ENCODE results near the gene KIF26B.
A peak's percentile ranks its signal among the peaks of the same experiment; 100 is the strongest.
"Not testable (repeated sequence)": the region's sequence is repeated elsewhere in the genome, so short reads cannot be mapped to it uniquely, and the experiment has no call there.

KIF26B gene

DNA sequence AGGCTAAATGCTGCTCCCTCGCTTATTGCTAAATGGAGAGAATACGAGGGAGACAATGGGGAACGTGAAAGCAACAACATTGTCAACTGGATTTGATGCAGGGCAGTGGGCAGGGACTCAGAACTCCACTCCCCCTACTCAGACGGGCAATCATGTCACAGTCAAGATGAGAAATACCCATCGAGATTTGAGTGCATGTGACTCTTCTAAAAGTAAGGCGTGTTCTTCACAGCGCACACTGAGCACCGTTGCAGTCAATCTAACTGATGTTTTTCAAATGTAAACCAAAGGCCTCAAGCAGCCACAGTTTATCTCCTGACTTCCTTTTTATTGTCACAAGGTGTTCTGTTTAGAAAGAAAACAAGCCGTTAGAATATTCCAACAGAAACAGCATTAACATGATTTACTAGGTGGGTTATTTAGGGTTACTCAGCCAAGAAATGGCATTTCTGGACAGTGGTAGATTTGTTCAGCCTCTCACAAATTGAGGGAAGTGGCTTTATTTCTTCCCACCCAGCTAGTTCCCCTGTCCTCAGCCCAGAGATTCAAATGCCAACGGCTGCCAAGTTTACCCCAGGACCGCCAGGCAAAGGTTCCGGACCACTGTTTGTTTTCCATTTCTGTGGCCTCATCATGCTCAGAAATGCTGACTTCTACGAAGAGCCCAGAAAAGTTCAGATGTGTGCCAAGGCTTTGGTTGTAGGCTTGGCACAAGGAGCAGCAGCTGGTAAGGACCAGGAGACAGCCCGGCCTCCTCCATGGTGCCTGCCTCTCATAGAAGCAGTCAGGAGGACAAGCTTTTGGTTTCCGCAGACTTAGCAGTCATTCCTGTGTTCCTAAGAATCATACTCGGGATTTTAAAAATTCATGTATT lies 171.4 kb downstream of the KIF26B start:
- DNase-seq: no peak

DNA sequence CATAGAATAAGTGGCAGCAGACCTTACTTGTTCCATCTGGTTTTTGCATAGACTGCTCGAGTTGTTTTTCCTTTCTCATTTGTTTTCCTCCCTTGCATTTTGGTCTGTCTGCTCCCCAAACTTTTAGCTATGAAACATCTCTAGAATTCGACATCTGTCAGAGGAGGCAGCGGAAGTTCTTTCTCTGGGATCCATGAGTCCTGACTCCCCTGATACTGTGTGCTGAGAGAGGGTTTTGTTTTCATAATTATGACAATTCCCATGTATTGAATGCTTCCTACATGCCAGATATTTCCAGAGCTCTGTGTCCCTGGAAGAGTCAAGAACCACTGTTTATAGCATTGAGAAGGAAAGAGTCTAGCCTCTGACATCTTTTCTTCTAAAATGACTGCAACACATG lies 172.6 kb downstream of the KIF26B start:
- no peak for DNase-seq

DNA sequence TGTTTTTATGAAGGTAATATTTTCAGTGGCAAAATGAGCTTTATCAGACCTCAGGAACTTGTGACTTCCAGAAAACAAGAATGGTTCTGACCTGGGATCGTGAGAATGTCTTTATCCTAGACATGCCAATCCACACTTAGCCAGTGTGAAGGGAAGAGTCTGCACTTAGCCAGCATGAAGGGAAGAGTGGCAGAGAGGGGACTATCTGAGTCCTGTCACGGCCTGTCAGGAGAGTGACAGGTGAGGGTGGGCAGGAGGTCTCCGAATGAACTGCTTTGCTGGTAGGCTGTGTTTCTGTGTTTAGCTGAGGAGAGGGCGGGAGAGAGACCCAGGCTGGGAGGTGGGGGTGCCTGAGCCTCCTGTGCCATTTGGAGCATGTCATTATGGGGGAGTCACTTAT lies 173.1 kb downstream of the KIF26B start:
- no peak for DNase-seq

DNA sequence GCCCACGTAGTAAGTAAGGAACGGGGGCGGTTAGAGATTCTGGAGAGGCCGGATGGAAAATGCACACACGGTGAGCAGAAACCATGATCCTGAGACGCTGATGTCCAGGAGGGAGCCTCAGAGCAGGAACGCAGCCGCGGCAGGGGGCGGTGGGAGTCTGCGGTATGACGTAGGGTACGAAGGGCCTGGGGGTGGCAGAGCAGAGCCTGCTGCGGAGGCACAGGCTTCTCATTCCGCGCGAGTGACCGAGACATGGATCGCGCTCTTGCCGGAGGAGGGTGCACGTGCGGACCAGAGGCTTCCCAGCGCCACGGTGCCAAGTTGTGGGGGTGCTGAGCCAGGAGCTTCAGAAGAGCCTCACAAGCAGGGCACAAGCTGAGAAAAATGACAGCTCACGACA lies 176.2 kb downstream of the KIF26B start:
- DNase-seq: no peak

DNA sequence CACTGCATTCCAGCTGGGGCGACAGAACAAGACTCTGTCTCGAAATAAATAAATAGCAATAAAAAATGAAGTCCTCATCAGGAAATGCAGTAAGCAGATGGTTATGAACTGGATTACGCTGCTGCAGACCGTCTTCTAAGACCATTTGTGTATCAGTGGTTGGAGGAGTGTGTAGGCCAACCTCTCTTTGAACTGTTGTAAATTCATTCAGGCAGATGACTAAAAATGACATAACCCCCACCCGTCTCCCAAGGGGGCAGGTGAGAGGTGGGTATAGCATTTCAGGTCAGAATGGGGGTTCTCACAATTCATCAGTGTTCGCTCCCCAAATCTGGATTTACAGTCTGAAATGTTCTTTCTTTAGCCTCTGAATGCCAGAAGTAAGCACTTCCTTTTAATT lies 177.3 kb downstream of the KIF26B start:
- DNase-seq: no peak

DNA sequence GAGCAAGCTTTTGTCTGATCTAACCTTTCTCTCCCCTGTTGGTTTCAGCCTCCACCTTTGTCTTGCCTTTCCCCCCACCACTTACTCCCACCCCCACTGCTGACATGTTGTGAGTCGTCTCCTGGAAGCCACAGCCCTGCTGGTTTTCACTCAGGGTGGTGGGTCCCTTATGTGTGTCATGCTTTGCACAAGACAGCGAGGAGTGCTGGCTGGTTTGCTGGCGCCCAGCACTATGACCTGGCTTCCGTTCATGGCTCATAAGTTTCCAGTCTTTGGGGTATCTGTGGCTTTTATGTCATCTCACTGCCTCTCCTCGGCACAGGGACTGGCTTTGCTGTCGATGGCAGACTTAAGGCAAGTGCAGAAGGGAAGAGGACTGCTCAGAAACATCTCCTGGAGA lies 177.7 kb downstream of the KIF26B start:
- DNase-seq: no peak

DNA sequence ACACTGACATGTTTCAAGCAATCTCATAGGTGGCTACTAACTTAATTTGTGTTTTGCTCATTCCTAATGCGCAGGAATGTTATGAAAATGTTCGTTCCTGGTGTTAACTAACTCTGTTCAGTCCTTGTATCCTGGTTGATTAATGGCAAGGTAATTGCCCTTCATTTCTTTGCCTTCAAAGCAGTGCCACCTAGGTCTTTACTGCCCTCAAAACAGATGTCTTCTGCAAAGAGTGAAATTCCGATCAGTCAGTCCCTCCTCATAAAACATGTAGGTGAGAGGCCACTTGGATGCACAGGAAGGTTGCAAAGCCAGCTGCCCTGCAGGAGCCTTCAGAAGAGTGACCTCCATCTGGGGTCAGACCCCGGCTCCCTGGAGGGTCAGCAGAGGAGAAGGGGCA lies 179.4 kb downstream of the KIF26B start:
- no peak for DNase-seq

DNA sequence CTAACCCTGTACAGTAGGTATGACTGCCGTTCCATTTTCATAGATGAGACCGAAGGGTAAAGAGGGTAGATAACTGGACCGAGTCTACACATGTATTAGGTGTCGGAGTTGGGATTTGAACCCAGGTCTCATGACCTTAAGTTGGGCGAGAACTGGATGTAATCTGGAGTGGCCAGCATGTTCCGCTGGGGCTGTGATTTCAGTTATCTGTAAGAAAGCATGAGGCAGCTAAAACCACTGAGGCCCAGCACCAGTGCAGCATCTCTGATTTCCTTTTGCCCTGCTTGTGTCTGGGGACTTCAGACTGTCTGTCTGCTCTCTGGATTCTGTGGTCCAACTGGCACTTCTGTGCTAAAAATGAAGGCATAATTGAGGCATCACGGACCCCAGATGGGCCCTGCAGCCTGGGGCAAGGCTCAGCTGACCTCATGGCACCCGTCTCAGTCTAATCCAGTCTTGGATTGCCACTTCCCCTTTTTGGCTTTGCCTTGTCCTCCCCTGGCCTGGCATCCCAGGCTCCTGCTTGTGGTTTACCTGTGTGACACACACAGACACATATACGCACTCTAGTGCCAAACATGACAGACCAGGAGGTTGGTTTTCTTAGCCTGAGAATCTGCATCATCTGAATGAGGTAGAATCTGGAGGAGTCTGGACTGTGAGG lies 180.2 kb downstream of the KIF26B start:
- DNase-seq: no peak

DNA sequence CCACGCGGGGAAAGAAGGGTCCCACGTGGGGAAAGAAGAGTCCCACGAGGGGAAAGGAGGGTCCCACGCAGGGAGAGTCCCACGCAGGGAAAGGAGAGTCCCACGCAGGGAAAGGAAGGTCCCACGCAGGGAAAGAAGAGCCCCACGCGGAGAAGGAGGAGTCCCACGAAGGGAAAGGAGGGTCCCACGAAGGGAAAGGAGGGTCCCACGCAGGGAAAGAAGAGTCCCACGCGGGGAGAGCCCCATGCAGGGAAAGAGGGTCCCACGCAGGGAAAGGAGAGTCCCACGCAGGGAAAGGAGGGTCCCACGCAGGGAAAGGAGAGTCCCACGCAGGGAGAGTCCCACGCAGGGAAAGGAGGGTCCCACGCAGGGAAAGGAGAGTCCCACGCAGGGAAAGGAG lies 180.9 kb downstream of the KIF26B start:
- DNase-seq: not testable (repeated sequence)

DNA sequence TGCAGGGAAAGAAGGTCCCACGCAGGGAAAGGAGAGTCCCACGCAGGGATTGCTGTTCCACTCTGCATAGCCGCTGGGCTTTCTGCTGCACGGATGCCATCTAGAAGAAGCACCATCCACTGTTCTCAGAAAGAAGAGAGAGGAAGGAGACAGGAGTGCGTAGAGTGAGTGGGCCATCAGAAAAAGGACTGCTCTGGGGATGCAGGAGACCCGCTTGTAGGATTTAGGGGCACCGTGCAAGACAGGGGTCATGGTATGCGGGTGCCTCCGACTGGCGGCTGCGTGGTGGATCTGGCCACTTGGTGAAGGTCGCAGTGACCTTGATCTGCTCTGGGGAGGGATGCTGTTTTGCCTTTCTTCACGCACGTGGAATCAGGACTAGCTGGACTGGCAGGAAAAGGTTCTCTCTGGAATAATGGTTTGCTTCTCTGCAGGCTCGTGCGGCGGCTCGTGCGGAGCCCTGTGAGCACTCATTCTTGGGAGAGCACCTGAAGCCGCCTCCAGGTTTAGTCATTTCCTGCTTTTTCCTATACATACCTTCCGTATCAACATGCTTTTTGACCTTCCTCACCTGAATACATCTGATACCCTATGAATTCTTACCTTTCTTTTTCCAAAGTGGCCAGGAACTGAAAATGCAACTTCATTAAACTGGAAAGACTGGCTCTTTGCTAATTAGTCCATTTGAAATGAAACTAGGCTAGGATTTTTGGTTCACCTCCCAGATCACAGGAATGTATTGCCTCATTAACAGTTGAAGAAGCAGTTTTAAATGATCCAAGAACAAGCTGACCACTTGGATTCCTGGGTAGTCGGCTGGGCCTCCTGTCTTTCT lies 181.6 kb downstream of the KIF26B start:
- no peak for DNase-seq

DNA sequence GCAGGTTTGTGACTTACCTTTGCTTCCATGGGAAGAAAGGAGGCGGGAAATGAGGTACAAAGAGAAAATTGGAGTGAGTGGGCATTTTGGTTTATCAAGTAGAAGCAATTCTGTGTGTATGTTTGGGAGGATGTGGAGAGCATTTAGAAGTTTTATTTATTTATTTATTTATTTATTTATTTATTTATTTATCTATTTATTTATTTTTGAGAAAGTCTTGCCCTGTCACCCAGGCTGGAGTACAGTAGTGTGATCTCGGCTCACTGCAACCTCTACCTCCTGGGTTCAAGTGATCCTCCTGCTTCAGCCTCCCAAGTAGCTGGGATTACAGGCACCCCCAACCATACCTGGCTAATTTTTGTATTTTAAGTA lies 182.2 kb downstream of the KIF26B start:
- DNase-seq: not testable (repeated sequence)

DNA sequence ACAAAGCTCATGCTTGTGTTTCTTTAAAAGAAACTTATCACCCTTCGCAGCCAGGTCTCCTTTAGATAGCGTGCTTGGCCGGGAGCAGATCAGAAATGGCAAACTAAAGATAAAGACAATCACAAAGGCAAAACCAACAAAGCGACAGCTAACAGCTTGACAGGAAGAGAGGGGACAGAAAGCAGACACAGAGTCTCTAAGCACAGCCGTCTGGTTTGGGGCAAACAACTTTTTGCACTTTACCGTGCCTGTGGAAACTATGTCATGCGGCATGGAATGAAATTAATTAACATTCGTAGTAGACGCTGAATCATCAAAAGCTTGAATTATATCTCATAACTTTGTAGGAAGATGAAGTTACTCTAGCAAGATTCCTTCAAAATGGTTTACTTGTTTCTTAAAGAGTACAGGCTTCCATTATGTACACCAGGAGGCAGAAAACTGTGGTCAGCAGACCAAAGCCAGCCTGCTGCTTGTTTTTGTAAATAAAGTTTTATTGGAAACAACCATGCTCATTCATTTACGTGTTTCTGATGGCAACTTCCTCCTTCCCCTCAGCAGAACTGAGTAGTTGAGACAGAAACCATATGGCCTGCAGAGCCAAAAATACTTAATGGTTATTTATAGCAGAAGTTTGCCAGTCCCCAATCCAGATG lies 183.2 kb downstream of the KIF26B start:
- DNase-seq: peak; percentile 64

DNA sequence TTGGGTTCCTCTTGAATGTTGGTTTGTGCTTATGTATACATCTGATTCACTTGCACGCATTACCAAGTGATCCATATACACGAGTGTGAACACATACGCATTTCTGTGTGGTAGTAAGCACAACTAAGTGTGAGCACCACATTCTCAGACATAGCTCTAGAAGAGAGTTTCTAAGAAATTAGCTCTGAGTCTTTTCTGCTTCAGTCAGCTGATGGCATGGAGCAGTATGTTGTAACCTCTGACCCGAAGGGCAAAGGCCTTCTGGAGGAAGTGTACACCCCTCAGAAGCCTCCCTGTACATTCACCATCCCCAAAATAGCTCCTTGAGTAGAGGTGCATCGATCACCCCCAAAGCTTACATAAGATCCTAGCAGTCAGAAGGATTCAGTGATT lies 183.7 kb downstream of the KIF26B start:
- DNase-seq: no peak

DNA sequence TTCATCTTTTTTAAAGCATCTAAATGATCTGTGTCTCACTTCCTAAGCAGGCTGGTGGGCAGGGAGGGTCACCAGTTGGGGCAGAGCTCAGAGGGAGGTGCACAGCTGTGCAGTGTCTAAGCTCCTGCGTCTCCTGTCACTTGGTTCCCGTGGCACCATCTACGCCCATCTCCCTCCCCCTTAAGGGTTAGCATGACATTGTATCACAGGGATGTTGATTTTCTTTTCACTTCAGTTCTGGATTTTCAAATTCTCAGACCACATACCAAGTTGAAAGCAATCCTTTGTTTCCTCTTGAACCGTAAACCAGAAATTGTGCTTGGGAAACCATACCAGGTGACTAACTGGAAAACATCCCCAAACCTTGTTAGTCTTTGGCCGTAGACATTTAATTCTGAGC lies 187.0 kb downstream of the KIF26B start:
- DNase-seq: no peak

DNA sequence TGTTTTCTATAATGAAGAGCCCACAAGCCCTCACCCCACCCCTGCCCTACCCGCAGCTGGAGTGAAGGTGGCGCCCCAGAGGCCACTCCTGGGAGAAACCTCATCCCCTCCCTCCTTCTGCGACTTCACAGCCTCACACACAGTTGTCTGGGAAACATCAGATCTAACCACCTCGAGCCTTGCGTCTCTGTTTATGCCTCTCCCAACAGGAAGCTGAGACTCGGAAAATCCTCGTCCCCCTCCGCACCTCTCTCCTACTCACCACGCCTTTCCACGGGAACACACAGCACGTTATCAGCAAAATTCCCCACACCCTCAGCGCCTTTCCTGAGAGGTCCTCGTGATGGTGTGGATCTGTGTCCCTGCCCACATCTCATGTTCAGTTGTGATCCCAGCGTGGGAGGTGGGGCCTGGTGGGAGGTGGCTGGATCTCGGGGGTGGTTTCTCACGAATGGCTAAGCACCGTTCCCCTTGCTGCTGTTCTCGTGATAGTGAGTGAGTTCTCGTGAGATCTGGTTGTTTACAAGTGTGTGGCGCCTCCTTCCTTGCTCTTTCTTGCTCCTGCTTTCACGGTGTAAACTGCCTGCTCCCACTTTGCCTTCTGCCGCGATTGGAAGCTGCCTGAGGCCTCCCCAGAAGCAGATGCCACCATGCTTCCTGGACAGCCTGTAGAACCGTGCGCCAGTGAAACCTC lies 190.6 kb downstream of the KIF26B start:
- no peak for DNase-seq

DNA sequence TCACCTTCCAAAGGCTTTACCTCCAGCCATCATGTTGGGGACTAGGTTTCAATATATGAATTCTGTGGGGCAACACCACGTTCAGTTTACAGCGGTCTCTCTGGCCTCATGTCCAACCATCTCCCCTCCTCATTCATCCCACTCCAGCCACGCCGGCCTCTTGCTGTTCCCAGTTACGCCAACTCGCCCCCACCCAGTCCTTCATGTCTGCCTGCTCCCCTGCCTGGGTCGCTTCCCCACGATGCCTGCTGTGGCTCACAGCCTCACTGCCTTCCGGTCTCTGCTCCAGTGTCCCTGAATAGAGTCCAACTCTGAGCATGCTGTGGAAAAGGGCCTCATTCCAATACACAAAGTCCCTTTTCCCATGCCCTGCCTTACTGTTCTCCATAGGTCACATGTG lies 193.8 kb downstream of the KIF26B start:
- DNase-seq: no peak

DNA sequence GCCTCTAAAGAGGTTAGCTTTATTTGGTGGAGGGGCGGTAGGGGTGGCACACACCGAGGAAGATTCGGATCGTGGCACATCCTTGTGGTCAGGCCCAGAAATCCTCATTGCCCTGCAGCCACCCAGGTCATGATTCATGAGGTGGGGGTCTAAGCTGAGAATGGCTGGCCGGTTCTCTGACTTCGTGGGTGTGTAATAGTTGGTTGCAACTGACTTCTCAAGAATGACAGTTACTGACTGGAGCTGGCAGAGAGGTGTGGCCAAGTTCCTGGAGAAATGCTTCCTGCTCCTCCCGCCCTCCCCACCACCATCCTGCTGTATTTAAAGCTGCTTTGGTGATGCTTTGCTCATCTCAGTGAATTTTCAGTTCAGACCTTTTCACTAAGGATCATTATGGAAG lies 198.6 kb downstream of the KIF26B start:
- DNase-seq: no peak

DNA sequence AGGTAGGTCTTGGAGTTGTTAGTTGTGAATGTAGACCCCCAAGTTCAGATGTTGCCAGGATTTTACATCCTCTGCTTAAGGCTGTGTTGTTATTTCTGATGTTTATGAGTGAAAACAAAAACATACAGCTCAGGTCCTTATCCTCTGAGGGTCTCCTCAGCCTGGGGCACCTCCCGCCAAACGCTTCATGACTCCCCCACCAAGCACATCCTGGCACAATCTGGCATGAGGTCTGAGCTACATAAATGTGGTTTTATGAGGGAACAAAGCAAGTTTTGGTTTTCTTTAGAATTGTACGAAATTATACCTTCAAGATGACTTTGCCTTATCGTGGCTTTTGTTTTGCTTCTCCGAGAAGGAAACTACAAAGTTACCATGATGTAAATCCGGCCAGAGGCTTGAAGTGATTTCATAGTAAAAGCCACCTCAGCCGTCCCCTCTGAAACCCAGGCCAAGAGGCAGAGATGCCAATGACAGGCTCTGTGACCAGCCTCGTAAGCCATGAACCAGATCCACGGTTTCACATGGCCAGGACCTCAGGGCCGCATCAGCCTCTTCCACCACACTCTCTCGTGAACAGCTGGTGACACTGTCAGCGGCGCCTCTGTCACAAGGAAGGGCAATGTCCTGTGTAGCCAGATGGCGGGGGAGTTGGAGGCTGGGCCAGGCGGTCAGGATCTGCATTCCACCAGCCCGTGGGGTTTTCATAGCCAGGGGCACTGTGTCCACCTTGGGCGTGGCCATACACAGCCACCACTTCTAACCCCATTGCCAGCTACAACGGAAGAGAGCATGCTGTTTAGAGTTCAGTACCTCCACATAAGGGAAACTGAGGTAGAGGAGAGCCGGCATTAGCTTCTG lies 199.4 kb downstream of the KIF26B start:
- DNase-seq: no peak

DNA sequence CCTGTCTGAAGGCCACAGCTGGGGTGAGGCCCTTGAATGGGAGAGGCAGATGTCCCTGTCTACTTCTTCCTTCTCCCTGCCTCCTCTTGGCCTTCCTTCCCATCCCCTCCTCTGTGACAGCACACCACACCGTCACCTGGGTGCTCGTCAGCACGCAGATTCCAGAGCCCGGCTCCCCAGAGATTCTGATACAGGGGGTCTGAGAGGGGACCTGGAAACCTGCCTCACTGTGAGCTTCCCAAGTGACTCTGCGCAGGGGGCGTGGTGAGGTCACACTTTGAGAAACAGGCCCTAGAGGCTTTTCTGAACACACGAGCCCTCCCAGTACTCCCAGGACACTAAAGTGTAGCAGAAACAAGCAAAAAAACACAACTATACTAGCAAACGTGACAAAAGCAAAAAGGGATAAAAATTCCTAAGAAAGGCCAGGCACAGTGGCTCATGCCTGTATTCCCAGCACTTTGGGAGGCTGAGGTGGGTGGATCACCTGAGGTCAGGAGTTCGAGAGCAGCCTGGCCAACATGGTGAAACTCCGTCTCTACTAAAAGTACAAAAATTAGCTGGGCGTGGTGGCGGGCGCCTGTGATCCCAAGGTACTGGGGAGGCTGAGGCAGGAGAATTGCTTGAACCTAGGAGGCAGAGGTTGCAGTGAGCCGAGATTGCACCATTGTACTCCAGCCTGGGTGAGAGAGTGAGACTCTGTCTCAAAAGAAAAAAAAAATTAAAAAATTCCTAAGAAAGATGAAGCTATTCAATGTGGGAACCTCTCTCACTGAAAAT lies 201.3 kb downstream of the KIF26B start:
- DNase-seq: not testable (repeated sequence)

DNA sequence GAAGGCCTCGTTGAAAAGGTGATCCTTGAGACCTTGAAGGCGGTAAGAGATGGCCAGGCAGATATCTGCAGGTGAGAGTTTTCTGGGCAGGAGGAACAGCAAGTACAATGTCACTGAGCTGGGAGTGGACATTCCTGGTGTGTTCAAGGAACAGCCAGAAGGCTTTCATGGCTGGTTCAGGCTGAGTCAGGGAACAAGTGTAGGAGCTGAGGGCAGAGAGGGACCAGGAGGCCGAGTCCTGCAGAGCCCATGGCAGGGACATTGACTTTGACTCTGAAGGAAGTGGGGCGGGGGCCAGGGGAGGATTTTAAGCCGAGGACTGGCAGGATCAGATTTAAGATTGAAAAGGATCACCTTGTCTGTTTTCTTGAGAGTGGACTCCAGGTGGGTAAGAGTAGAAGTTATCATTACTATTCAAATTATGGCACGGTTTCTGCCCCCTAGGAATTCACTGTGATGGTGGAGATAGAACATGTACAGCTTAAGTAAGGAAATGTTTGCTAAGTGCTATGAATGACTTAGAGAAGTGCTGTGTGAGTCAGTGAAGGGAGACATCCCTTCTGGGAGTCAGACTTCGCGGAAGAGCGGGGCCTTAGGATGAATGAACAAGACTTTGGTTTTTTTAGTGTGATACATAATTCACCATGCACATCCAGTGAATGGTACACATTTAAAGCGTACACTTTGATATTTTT lies 202.3 kb downstream of the KIF26B start:
- no peak for DNase-seq
